ENCODE measurements around the gene SEC22C.
A peak's percentile ranks its signal among the peaks of the same experiment; 100 is the strongest.

The SEC22C gene

DNA sequence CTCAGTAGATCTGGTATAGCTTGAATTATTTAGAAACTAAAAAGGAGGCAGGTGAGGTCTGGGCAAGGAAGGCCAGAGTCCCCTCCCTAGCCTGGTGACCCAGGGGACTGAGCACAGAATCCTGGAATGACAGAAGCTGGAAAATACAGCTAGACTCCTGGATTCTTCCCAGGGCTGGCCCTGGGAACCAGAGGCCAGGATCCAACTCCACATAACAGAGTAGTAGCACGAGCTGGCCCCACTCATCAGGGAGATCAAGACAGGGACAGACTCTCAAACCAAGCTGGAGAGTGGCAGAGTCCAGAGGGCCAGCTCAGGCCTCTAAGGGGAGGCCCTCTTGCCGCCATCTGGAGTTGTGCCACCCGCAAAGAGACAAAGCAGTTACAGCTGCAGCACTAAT is 68.6 kb downstream of the SEC22C start:
- no peak for DNase-seq (ENCODE audit: low spot score)

DNA sequence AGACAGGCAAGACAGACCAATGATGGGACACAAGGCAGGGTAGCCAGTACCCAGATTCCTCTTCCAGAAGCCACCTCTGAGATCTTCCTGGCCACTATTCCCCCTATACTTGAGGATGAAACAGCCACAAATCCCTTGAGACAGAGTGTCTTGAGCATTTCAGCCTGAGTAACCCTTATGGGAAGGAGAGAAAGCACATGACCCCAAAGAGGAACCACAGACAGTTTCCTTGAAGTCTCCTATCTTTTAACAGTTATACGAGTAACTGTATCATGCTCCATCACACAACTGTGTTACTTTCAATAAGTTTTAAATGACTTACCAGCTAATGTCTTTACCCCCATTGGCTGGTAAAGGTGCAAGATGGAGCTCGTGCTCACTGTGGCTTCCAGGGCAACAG is 70.0 kb downstream of the SEC22C start:
- DNase-seq (ENCODE audit: low spot score), result no peak

DNA sequence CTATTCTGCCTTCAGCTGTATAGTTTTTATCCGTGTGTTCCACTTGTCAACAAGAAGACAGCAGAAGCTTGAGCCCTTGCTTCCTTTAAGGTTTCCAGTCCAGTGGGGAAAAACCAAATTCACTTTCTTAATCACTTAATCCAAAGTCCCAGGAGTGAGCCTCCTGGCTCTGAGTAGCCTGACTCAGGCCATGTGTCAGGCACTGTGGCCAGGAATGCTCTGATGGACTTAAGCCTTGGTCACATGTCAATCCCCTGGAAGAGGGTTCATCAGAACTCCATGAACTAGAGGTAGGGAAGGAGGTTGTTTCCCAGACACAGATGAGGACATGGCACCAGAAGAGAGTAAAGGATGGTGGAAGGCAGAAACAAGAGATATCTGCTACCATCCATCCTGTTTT is 70.6 kb downstream of the SEC22C start:
- DNase-seq (ENCODE audit: low spot score), result no peak

GRCh38 chr3:42510325-42510724 is 71.4 kb downstream of the SEC22C start:
- no peak for DNase-seq (ENCODE audit: low spot score)

DNA sequence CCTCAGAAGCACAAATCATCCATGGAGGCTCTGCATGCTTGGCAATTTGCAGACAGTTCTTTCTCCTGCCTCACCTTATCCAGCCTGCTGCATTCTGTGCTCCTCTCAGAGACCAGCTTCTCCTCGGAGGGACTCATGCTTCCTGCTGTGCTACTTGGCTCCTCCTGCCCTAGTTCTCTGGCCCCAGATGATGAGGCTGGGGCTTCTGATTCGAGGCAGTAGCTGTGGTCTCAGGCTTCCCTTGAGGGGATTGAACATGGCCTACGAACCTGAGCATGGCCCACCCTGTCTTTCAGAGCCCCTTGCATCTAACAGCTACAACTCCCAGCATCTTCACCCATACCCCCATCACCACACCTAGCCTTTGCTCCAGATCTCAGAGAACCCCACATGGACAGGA is 72.7 kb downstream of the SEC22C start:
- no peak for DNase-seq (ENCODE audit: low spot score)

DNA sequence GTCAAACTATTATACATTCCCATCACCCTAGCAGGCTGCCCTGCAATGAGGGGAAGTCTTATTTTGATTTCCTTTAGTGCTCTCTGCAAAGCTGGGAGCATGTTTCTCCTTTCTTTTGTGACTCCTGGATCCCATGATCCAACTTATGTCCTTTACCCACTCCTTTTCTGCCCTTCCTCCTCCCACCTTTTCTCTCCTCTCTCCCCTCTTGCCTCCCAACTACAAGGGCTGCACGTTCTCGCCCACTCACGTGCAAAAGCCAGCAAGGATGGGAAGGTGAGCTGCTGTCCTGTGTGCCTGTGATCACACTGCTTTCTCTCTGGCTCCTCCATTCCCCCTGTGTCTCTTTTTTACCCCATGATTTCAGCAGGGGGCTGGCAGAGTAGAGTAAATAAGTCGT is 73.2 kb downstream of the SEC22C start:
- no peak for DNase-seq (ENCODE audit: low spot score)

- DNase-seq (ENCODE audit: low spot score), result no peak
These were observed 73.9 kb downstream of the SEC22C start for GRCh38 chr3:42507761-42508335.

- DNase-seq (ENCODE audit: low spot score), result no peak
These were observed 74.5 kb downstream of the SEC22C start for GRCh38 chr3:42507252-42507651.

GRCh38 chr3:42505849-42506410 is 75.8 kb downstream of the SEC22C start:
- no peak for DNase-seq (ENCODE audit: low spot score)

- no peak for DNase-seq (ENCODE audit: low spot score)
These were observed 76.5 kb downstream of the SEC22C start for GRCh38 chr3:42505128-42505848.

DNA sequence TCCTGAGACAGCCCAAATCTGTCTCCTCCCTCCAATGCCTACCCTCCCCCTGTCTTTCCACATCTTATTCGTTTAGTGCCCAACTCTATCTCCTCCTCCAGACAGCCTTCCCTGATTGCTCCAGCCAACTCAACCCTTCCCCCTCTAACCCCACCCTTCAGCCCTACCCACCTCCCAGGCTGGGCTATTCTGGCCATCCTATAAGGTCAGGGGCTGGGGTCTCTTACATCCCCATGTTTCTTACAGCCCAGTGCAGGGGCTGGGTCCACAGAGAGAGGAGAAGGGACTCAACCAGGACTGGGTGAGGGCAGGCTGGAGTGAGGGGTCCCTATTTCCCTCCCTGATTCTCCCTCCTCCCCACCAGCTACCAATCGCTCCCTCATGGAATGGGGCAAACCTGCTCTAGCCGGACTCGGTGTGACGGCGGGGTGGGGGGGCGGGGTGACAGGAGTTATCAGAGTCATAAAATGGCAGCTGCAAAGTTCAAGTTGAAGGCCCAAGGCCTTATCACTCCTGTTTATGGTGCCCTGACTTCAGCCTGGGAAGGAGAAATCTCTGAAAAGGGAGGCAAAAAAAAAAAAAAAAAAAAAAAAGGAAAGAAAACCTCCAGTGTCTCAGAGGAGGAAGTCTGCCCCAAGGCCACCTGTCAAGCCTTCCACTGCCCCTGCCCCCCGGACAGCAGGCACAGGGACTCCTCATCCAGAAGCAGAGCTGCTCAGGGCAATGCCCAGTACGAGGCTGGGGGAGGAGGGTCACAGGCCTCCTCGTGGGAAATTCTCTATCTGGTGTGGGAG is 77.2 kb downstream of the SEC22C start:
- DNase-seq (ENCODE audit: low spot score), result no peak

- no peak for DNase-seq (ENCODE audit: low spot score)
These were observed 77.8 kb downstream of the SEC22C start for GRCh38 chr3:42503957-42504333.

DNA sequence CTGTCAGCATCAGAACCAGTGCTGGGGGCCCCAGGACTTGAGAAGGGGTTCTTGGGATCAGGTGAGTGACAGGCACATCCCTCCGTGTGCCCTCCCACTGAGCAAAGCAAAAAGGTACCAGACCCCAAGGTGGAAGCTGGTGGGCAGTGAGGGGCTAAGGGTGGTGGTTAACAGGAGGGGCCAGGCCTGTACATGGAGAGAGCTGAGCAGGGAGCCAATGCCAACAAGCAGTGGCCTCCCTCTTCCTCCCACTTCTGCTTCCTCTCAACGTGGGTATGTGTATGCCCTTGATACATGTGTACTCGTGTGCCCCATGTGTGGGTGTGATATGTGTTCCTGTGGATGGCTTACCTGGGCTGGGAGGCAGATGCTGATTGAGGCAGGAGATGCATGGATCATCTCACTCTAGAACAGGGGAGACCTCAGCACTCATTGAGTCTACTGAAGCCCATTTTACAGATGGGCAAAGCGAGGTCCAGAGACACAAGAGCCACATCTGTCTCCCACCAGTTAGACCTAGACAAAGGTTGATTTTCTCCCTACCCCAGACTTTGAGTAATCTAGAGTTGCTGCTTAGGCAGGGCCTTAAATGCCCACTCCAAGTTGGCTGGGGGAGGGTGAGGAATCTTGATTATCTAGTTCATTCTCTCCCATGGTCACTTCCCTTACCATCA is 78.4 kb downstream of the SEC22C start:
- DNase-seq (ENCODE audit: low spot score), result no peak

DNA sequence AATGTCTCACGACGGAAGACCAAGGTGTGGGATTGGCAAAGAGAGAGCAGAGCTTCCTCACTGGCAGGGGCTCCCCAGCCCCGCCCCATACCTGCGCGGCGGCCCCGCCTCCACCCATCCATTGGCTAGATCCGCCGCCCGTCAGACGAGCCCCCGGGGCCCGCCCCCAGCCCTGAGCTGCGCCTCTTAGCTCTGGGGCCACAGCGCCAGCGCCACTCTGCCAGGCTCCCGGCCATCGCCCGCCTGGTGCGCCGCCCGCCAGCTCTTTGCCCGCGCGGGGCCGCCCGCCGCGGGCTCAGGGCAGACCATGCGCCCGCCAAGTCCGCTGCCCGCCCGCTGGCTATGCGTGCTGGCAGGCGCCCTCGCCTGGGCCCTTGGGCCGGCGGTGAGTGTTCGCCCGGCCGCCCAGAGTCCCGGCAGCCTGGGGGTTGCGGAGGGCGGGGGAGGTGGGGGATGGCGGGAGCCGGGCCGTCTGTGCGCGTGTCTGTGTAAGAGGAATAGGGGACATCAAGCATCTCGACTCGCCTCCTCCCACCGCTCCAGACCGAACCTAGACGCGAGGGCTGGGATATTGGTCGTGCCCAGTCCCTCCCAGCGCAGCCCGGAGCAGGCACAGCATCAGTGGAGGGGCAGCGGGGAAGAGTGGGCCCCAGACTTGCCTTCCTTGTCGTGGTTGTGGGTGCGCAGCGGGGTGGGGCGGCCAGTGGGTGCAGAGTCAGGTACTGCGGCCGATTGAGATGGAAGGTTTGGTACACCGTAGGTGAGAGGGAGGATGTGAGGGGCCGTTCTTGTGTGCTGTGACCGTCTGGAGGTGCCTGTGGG is 79.1 kb downstream of the SEC22C start, which contains the start of gene VIPR1:
VIPR1 (plus strand) TSS at position 215 of the 822 bp plus-strand sequence; CDS start at position 308, 93 bp downstream.
- peak; percentile 55 for DNase-seq (ENCODE audit: low spot score)

DNA sequence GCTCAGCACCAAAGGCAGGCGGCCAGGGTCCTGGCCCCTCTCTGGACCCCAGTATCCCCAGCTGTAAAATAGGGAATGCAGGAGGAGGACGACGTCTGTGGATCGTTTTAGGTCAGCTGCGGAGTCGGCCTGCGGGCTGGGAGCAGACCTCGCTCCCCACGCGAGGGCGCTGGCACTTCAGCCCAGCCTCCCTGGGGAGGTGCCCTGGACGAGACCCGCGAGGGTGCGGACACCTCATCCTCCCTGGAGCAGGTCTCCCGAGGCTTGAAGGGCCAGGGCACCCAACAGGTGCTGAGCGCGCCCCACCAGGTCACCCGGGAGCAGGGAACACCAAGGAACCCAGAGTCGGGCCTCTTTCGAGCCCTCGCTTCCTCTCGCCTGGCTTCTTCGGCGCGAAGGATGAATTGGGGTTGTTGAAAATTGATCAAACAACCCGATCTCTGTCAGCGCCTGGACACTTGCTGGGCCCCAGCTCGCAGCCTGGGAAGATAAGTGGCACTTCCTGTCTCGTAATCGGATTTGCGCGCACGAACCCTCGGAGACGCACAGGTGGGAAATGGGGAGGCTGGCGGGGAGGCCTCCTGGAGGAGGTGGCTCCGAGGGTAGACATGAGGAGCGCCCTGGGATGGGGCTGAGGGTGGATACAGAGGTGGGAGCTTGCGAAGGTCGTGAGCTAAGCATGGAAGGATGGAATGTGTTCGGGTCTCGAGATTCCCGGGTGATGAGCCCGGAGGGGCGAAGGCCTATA is 79.9 kb downstream of the SEC22C start:
- peak; percentile 69 for DNase-seq (ENCODE audit: low spot score)

DNA sequence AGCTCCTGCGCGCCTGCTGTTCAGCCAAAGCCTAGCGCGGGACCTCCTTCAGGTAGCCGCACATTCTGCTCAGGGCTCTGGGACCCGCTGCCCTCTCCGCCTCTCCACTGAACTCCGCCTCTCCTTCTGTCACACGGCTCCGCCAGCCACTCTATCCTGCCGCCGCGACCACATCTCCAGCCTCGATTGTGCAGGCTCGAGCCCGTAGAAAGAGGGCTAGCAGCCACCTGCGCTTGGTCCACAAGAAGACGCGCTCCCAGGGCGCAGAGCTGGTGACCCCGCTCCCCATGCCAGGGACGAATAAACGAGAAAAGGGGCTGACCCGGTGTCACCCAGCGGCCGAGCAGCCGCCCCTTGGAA is 80.5 kb downstream of the SEC22C start:
- DNase-seq (ENCODE audit: low spot score), result no peak

DNA sequence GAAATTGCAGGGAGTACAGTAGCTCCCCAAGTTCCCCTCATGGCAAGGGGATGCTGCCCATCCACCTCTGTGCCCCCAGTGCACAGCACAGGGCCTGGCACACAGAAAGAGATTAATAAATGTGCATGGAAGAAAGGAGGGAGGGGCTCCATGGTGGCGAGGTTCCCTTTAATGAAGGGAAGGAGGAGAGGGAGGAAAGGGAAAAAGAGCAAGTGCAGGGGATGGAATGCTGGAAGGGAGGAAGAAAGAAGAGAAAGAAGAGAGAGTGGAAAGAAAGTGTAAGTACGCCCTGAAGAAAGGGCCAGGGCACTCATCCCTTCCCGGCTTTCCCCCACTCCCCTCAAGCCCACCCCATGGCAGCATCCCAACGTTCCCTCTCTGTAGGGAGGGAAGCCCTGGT is 80.9 kb downstream of the SEC22C start:
- DNase-seq (ENCODE audit: low spot score), result no peak

- no peak for DNase-seq (ENCODE audit: low spot score)
These were observed 81.7 kb downstream of the SEC22C start for GRCh38 chr3:42500091-42500490.

- no peak for DNase-seq (ENCODE audit: low spot score)
These were observed 82.3 kb downstream of the SEC22C start for GRCh38 chr3:42499478-42499871.

GRCh38 chr3:42498791-42499477 is 82.8 kb downstream of the SEC22C start:
- DNase-seq (ENCODE audit: low spot score), result no peak

Measured in GM03348 (cell line).